Amniotic epithelial cell (primary cell): ENCODE results near the gene LGI1.

Source experiments
- DNase-seq: peaks from one replicate; pipeline ENCODE4 v3.0.0-alpha.2; 2010; ENCODE audit warnings: low read depth

The LGI1 gene

GRCh38 chr10:93757801-93758507 is at the start of gene LGI1:
LGI1 (plus strand) TSS chr10:93757936; CDS start chr10:93758145, 209 bp downstream.
- DNase-seq: peak; percentile 30

- no peak for DNase-seq
Measured at GRCh38 chr10:93710333-93710909, 47.3 kb upstream of the LGI1 start.

- no peak for DNase-seq
Measured at GRCh38 chr10:93711891-93712290, 45.8 kb upstream of the LGI1 start.

- no peak for DNase-seq
Measured at GRCh38 chr10:93712593-93712992, 45.1 kb upstream of the LGI1 start.

GRCh38 chr10:93715345-93715744 is 42.4 kb upstream of the LGI1 start:
- no peak for DNase-seq

- no peak for DNase-seq
Measured at GRCh38 chr10:93716766-93717165, 41.0 kb upstream of the LGI1 start.

- DNase-seq: peak; percentile 15
Measured at GRCh38 chr10:93718937-93719725, 38.6 kb upstream of the LGI1 start.

GRCh38 chr10:93719901-93720300 is 37.8 kb upstream of the LGI1 start:
- no peak for DNase-seq

- DNase-seq: no peak
Measured at GRCh38 chr10:93722550-93722949, 35.2 kb upstream of the LGI1 start.

- no peak for DNase-seq
Measured at GRCh38 chr10:93723153-93723552, 34.6 kb upstream of the LGI1 start.

GRCh38 chr10:93726024-93726423 is 31.7 kb upstream of the LGI1 start:
- DNase-seq: no peak

GRCh38 chr10:93741367-93741766 is 16.4 kb upstream of the LGI1 start:
- no peak for DNase-seq

- peak; percentile 29 for DNase-seq
Measured at GRCh38 chr10:93742633-93743349, 14.9 kb upstream of the LGI1 start.

GRCh38 chr10:93745408-93746065 is 12.2 kb upstream of the LGI1 start:
- DNase-seq: peak; percentile 21

- DNase-seq: peak; percentile 98
Measured at GRCh38 chr10:93746844-93747284, 10.9 kb upstream of the LGI1 start.

GRCh38 chr10:93749218-93749799 is 8.4 kb upstream of the LGI1 start:
- DNase-seq: peak; percentile 44

- no peak for DNase-seq
Measured at GRCh38 chr10:93751124-93751523, 6.6 kb upstream of the LGI1 start.

- peak; percentile 32 for DNase-seq
Measured at GRCh38 chr10:93751832-93752231, 5.9 kb upstream of the LGI1 start.

GRCh38 chr10:93752761-93753160 is 5.0 kb upstream of the LGI1 start:
- DNase-seq: peak; percentile 57

GRCh38 chr10:93753621-93754250 is 4.0 kb upstream of the LGI1 start:
- no peak for DNase-seq

- DNase-seq: no peak
Measured at GRCh38 chr10:93754761-93755160, 3.0 kb upstream of the LGI1 start.
